ENCODE data around the gene DNASE1L1.
A peak's percentile ranks its signal among the peaks of the same experiment; 100 is the strongest.

DNA sequence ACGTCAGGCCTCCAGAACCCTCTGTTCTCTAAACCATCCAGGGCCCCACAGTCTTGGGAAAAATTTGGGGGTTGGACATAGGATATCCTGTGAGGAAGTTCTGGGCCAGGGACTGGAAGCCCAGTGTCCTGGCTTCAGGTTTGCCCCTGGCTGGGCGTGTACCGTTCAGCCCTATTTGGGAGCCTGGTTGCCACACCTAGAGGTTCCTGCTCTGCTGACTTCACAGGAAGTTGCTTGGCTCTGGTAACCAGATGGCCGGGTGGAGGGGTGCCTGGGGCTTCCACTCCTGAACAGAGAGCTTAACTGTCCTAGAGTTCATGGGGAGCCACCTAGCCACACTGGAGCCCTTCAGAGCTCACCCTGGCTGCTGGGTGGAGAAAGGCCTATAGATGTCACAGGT lies 3.4 kb upstream of the DNASE1L1 start:
- no peak for TF ChIP-seq CTCF (IDR thresholded peaks at IDR 0.05 in 8 of 11, conservative IDR thresholded peaks at IDR 0.05 in 3 of 11)
- TF ChIP-seq POLR2A (IDR thresholded peaks at IDR 0.05): no peak
- peak in 1 of 3 donors; percentile 62 for TF ChIP-seq POLR2AphosphoS5 (IDR thresholded peaks at IDR 0.05)

All from spleen (tissue), 7 donors.